PFSK-1 (cell line): ENCODE data around the gene TUBB1.

Experiments used
- POLR2AphosphoS5 ChIP-seq: IDR thresholded peaks from 2 replicates; pipeline ENCODE4 v1.6.1; 2012; ENCODE audit warnings: low read depth, mild to moderate bottlenecking, control low read depth, low read length, moderate library complexity
- REST ChIP-seq, 2 experiments: IDR thresholded peaks; 2 replicates each; pipeline versions ENCODE4 v1.6.1 to v1.8.0; 2011 to 2012; ENCODE audit warnings: low read depth in 2 of 2, low read length in 2 of 2, control low read depth in 1 of 2, inconsistent platforms in 1 of 2, mild to moderate bottlenecking in 1 of 2, moderate library complexity in 1 of 2; ENCODE audit not compliant: insufficient read depth in 1 of 2
- SIN3A ChIP-seq: IDR thresholded peaks from 2 replicates; pipeline ENCODE4 v1.6.1; 2012; ENCODE audit warnings: mild to moderate bottlenecking, low read length, moderate library complexity, borderline replicate concordance; ENCODE audit not compliant: insufficient read depth
- TAF1 ChIP-seq: IDR thresholded peaks from 2 replicates; pipeline ENCODE4 v1.6.1; 2012; ENCODE audit warnings: low read length, control low read depth, borderline replicate concordance; ENCODE audit not compliant: insufficient read depth

DNA sequence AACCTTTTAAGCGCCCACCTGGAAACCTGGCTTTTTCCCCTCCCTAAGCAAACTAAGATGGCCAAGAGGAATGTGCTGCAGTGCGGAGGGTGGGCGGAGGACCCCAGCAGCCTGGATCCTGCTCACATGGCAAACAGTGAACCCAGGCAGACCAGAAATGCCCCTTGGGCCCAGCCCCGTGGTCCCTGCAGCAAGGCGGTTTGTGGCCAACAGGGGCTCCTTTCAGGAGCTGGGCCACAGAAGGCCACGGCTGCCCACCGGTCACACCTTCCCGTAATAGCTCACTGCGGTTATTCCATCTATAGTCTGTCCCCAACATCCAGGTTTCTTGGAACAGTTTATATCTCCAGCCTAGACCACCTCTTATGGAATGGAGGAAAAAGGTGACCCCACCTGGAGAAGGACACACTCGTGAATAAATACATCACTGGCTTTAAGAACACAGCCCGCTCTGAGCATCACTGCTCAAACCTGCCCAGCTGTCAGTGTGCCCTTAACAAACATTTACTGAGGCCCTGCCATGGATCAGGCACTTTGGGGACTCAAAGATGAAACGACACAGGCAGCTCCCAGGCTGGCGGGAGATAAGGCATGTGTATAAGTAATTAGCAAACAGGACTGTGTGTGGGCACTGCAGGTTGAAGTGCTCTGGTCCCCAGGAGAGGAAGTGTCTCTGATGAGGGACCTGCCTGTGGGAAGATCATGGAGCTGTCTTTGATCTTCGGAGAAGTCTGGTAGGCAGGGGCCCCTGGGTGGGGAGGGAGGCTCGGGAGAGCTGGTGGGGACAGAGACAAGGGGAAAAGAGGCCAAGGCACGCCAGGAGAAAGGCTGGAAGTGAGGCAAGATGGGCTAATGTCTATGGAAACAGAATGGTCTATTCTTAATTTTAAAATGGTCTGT lies 3.2 kb upstream of the TUBB1 start:
- no peak for TF ChIP-seq REST (IDR thresholded peaks at IDR 0.05; ENCODE audit: insufficient read depth in 1 of 2, low read depth in 2 of 2, low read length in 2 of 2)
- TF ChIP-seq POLR2AphosphoS5, result no peak
- TF ChIP-seq TAF1, result no peak
- no peak for TF ChIP-seq SIN3A
